Stimulated activated CD4-positive, alpha-beta T cell treated with anti-CD3 and anti-CD28 coated beads, Interleukin-1b, Interleukin-23, amount 100 ng/mL, for 1 hour (primary cell): ENCODE measurements around the gene TMEM14A.
"Not testable (repeated sequence)": the region's sequence is repeated elsewhere in the genome, so short reads cannot be mapped to it uniquely, and the experiment has no call there.

Source experiments
- DNase-seq, 2 donors: peaks; one replicate each; pipeline ENCODE4 v3.0.0-alpha.2; 2020; ENCODE audit warnings: low read depth in 2 of 2

The TMEM14A gene

DNA sequence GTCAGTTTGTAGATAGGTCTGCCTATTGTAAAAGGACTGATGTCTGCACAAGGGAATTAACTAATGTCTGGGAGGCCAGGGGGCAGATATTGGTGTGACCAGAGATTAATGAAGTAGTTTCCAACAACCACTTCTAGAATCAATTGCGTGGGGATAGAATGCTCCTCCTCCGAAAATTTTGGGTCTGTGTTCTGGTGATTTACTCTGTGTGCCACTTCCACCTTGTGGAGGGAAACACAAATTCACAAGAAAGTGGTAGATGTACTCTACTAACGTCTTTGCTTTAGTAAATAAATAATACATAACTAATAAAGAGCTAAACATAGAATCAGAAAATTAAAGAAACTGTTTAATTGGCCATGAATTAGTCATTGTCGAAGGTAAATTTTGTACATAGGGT is 25.5 kb downstream of the TMEM14A start:
- DNase-seq = no peak

DNA sequence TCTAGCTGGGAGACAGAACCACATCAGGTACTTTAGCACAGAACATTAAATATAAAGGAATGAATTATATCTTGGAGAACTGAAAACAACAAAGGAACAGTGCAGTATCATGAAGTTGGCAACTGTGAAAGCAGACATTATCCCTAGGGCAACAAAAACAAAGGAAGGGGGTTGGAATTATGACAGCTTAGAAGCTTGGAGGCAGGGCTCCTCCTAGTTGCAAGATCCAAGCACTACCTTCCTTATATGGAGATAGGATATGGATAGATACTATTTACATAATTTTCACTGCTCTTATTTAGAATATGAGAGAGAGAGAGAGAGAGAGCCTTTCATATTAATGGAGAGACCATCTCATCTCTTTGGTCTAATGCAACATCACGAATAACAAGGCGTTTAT is 27.0 kb downstream of the TMEM14A start:
- DNase-seq = no peak

DNA sequence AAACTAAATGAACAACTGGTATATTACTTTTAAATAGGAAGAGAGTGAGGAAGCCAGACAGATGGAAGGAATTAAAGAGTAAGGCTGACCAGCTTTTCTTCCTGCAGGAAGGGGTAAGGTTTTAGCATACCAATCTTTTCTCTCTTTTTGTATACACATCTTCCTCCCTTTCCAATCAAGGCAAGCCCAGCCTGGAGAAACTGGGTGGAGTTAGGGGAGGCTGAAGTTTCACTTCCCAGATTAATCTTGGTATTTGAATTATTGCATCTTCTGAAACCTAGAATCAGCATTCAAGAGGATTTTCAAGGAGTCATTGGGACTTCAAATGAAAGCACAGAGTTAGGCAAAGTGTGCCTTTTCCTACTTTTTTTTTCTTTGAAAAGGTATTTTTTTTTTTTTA is 33.1 kb downstream of the TMEM14A start:
- DNase-seq = no peak

DNA sequence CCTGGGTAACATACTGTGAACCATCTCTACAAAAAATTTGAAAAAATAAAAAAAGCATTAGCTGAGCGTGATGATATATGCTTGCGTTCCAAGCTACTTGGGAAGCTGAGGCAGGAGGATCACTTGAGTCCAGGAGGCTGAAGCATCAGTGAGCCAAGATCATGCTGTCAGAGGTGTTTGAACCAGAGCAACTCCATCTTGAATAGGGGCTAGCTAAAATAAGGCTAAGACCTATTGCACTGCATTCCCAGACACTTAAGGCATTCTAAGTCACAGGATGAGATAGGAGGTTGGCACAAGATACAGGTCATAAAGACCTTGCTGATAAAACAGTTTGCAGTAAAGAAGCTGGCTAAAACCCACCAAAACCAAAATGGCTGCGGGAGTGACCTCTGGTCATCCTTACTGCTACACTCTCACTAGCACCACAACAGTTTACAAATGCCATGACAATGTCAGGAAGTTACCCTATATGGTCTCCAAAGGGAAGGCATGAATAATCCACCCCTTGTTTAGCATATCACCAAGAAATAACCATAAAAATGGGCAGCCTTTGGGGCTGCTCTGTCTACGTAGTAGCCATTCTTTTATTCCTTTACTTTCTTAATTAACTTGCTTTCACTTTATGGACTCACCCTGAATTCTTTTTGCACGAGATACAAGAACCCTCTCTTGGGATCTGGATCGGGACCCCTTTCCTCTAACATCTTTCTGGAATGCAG is 34.0 kb downstream of the TMEM14A start:
- not testable (repeated sequence) for DNase-seq

DNA sequence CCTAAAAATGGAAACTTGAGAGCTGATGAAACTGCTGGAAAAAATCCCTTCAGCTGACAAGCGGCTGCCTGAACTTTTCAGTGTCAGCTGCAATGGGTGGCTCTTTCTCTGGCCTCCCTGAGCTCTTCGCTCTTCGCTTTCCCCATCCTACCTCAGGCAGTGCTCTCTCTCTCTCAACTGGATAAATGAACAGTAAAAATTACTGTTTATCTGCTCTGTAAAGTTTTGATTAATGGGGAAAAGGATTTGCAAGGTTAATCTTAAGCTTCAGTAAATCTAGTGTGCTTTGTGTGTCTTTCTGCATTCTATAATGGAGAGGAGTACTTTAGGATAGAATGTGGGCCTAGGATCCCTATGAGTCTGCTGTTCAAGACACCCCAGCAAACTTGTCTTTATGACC is 35.1 kb downstream of the TMEM14A start:
- DNase-seq = no peak

DNA sequence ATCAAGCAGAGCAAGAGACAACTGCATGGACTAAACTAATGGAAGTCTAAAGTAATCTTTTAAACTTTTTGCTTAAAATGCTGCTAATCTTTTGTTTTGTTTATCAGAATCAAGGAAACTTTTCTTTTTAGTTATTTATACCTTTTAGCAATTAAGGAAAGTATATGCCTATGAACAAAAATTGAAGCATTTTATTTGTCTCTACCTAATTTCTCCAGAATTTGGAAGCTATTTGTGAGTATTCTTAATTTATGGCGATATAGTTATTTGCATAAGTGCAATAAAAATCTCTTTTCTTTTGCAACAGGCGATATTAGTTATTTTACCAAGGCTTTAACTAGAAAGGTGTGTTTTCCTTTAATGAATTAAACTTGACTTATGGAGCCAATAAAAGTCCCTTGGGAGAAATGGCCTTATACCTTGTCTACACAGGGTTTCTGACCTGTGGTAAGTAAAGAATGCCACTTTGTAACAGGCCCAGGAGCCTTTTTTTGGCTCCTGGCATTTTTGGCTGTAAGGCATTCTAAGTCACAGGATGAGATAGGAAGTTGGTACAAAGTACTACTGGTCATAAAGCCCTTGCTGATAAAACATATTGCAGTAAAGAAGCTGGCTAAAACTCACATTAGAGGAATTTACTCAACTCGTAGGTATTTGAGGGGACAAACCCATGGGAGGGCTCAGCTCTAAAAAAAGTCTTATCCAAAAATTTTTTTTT is 37.2 kb downstream of the TMEM14A start:
- no peak for DNase-seq

DNA sequence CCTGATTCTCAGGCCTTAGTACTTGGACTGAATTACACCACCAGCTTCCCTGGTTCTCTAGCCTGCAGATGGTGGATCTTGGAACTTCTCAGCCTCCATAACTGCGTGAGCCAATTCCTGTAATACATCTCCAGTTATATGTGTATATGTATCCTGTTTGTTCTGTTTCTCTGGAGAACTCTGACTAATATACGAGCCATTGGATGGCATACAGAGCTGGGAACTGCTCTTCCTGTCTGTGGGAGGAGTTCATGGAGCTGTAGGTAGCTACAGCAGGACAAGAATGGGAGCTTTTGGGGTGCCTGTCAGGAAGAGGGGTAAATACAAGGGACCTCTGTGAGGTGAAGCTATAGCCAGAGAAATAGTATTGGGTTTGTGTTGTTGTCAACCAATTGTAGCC is 41.2 kb downstream of the TMEM14A start:
- no peak for DNase-seq

DNA sequence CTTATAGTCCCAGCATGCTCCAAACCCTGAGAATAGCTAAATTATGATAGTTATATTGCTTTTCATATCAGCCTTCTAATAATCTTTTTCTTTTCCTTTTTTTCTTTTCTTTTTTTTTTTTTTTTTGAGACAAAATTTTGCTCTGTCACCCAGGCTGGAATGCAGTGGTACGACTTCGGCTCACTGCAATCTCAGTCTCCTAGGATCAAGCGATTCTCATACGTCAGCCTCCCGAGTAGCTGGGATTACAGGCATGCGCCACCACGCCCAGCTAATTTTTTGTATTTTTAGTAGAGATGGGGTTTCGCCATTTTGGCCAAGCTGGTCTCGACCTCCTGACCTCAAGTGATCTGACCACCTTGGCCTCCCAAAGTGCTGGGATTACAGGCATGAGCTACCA is 43.8 kb downstream of the TMEM14A start:
- DNase-seq = not testable (repeated sequence)

DNA sequence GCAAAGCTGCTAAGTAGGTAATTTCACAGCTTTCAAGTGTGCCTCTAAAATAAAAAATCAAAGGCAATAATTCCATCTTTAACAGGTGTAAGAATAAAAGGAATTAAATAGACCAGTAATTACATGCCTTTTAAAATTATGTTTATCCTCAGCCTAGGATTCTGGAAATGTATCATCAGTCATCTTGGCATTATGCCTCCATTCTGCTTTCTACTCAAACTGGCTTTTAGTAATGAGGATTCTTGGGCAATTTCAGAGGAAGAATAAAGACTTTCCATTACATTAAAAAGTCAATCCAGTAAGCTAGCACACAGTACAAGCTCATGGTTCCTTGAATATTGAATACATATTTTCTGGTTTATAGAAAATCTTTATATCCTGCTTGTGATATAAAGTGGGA is 47.6 kb downstream of the TMEM14A start:
- DNase-seq = no peak

DNA sequence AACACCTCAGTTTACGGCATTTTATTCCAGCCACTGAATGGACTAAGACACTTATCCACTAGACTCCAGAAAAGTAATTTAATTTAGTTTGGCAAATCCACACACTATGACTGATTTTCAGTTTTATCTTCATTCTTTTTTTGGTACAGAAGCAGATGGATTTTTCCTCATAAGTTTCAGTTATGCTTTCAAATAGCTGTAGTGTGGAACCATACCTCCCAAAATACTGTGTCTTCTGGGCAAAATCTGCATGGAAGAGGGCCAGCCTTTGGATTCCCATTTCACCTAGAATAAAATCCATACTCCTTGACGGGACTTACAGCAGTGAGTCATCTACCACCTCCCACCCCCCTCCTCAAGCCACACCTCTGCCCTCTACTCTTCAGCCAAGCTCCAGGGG is 49.4 kb downstream of the TMEM14A start:
- no peak for DNase-seq

DNA sequence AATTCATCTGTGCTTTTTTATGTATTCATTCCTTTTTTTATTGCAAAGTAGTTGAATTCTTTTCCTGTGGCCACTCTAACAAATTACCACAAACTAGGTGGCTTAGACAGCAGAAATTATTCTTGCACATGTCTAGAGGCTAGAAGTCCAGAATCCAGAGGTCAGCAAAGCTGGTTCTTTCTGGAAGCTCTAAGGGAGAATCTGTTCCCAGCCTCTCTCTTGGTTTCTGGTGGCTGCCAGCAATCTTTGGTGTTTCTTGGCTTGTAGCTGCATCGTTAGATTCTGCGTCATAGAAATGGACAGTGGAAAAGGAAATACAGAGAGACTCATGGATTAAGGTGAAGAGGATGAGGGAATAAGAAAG is 53.1 kb downstream of the TMEM14A start:
- DNase-seq = no peak

DNA sequence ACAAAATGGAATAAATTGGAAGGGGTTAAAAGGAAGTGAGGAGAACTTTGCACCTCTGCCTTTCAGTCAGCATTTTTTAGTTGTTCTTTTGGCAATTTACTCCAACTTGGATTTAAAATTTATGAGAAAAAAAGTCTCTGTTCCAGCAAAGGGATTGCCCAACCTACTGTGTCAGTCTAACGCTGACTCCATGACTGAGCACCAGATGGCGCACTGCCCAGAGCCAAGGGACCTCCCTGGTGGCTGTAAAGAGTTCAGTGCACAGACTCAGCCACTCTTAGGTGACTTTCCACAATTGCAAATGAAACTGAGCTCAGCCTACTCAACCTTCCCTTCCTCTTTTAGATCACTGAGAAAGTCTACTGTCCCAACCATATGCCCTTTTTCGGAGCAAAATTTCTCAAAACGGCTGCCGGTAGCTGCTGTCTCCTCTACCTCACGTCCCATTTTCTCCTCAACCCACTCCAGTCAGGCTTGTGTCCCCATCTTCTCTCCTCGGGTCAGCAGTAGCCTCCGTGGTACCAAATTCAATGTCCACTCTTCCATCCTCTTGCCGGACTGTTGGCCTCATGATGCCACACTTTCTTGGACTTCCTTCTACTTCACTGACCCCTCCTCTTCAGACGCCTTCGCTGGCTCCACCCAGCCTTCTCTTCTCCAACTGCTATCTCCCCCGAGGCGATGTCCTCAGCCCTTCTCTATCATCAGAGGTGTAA is 53.7 kb downstream of the TMEM14A start:
- DNase-seq = peak in 1 of 2 donors; percentile 3

DNA sequence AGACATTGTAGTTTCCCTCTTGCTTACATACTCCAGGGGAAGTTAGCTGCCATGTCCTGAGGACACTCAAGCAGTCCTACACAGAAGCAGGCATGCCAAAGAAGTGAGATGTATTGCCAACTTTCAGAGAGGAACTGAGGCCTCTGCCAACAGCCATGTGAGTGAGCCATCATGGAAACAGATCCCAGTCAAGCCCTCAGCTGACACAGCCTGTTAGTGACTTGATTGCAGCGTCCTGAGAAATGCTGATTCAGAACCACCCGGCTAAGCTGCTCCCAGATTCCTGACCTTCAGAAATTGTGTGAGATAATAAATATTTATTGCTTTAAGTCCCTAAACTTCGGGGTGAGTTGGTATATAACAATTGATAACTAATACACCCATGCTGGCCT is 54.2 kb downstream of the TMEM14A start:
- no peak for DNase-seq

DNA sequence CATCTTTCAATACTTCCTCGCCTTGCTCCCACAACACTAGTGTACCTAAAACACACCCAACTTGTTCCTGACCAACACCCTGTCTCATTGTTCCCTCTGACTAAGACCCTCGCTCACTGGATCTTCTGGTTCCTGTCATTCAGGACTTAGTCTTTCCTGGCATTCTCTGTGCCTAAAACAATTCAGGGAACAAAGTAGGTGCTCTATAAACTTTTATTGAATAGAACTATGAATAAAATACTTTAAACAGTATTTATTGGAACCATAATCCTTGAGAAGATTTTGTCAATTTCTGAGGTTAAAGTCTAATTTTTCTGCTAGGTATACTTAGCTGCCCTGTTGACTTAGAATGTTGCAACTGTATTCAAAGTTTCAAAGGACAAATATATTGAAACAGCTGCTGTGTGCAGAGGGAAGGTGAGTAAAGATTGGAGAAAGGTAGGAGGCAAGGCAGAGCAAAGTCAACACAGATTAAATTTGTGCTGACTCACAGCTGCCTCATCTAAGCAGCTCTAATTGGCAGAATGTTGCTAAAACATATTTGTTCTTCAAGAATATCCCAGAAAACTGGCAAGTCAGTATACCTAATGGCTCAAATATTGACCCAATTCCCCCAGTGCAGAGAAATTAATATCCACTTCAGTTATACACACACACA is 54.8 kb downstream of the TMEM14A start:
- no peak for DNase-seq

DNA sequence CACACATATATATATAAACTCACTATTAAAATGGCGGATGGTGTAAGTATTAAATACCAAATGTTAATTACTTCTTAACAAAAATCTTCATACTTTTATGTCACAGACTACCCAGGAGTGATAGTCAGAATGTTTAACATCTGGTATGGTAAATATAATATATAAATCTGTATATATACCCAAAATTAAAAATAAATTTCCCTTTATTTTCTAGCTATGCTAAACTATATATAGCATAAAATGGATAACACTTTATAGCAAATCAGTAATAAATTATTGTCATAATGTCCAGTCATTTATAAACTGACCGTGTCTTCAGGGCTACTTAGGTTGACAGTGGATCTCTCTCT is 55.3 kb downstream of the TMEM14A start:
- DNase-seq = no peak

DNA sequence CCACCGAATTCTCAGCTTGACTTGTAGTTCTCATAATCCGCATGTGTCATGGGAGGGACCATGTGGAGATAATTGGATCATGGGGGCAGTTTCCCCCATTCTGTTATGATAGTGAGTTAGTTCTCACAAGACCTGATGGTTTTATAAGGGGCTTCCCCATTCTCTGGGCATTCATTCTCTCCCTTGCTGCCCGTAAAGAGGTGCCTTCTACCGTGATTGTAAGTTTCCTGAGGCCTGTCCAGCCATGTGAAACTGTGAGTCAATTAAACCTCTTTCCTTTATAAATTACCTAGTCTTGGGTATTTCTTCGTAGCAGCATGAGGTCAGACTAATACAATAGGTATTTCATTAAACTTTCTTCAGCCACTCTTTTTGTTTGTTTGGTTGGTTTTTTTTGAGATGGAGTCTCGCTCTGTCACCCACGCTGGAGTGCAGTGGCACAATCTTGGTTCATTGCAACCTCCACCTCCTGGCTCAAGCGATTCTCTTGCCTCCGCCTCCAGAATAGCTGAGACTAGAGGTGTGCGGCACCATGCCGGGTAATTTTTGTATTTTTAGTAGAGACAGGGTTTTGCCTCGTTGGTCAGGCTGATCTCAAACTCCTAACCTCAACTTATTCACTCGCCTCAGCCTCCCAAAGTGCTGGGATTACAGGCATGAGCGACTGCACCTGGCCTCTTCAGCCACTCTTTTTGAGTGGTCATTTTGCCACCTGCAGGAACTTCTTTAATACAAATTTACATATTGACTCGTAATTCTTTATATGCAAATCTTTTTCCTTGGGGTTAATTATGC is 56.0 kb downstream of the TMEM14A start:
- DNase-seq = no peak

DNA sequence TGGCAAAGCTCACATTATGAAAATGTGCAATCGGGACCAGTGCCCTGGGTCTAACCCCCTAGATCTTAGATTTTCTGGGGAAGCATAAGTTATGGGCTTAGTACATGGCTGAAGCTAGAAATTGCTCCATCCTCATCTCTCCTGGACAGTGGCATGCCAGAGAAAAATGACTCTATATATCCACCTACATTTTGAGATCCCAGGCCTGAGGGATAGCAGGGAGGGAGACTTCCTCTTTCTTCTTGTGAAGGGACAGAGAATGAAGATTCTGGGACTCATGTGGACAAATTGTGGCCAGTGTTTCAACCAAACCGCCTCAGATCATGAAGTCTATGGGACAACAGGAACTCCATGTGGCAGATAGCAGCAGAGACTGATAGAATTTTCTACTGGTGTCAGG is 57.0 kb downstream of the TMEM14A start:
- no peak for DNase-seq

DNA sequence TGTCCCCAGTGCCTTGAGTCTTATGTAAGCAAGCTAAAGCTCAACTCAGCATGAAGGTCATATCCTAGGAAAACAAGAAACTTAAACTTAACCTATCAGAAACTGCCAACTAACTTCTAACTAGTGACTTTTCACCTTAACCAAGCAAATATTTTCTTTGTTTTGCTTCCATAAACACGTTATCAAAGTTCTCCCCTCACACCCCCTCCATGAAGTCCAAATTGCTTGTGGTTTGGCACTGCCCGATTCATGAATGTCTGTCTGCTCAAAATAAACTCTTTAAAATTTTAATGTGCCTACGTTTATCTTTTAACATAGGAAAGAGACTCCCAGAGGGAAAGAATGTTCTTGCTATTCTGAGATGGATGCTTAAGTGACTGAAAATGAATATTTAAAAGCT is 57.5 kb downstream of the TMEM14A start:
- DNase-seq = no peak

DNA sequence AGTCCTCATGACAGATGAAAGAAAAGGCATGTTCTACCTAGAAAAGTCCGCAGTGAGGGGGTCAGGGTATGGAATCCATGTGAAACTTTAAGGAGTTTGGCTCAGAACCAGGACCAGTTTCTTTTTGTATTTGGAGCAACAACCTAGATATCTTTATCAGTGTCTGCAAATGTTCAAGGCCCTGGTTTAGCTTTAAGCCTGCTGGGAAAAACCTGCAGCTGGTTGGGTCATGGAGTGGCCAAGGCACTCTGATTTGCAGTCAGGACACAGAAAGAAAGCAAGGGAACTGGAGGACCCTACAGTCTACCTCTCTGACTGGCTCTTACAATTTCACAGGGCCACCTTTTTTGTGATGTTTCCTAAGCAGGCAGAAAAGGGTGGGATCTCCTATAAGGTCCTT is 58.7 kb downstream of the TMEM14A start:
- no peak for DNase-seq

DNA sequence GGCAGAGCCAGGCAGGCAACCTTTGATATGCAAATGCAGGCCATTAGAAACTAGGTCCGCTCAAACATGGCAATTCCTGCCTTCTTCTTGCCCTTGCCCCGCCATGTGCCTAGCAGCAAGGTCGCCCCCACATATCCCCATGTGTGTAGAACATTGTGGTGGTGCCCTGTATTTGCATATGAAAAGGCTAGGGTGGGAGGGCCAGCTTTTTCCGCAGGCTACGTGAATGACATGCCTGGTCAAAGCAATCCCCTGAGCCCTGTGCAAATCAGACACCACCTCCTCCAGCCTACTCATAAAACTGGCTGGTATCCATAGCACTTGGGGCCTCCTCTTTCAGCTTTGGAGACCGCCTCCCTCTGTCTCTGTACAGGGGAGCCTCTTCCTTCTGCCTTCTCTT is 60.8 kb downstream of the TMEM14A start:
- DNase-seq = no peak

DNA sequence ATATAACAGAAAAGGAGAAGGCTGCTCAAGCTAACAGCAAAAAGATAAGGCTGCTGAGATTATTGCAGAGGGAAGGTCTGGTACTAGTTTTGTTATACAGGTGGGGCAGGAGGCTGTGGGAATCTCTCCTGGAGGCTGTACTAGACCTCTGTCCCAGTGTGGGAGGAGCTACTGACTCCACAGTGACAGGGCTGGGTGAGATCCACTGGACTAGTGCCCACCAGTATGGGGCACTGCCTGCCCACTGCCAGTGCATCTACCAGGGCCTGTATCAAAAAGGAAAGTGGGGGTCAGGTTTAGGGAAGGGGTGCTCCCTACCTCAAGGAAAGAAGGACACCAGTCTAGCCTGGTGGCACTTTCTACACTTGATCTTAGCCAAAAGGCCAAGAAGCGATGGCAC is 62.3 kb downstream of the TMEM14A start:
- DNase-seq = no peak

DNA sequence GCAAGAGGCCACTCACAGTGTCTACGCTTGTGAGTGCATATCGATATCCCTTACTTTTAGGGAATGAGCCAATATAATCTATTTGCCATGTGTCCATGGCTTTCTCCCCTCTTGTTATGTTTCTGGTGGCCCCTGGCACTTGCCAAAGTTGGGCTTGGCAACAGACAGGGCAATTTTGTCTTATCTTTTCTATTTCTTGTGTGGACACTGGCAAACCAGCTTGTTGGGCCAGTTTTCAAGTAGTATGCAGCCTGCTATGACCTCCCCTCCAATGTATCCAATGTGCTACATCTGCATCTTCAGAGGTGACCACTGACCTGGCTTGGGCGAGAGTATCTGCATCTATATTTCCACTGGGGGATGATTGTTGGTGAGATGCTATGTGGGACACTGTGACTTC is 63.2 kb downstream of the TMEM14A start:
- DNase-seq = no peak
